HG03196 (cell line): ENCODE results near the gene TPBG.
A peak's percentile ranks its signal among the peaks of the same experiment; 100 is the strongest.
"Not testable (repeated sequence)": the region's sequence is repeated elsewhere in the genome, so short reads cannot be mapped to it uniquely, and the experiment has no call there.

ENCODE experiments used
- ATAC-seq: cut with Tn5 transposase; IDR thresholded peaks from one replicate; pipeline ENCODE4 v1.9.1; 2021; ENCODE audit not compliant: unreplicated experiment

TPBG gene

DNA sequence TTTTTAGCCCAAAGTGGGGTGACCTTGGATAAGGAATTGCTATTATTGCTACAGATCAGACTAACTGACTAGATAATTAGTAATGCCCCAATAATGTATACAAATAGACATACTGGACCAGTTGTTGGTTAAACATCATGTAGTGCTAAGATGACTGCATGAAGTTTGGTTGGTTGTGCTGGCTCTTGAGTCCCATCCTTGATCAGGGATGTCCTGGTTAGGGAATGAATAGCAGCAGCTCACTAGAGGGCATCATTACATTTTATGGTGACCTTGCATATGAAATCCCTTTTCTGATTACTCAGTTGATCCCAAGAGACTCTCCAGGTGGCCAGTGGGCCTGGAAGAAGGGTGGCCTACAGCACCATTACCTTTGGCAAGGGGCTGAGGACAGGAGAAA is 10.9 kb downstream of the TPBG start:
- ATAC-seq = no peak

DNA sequence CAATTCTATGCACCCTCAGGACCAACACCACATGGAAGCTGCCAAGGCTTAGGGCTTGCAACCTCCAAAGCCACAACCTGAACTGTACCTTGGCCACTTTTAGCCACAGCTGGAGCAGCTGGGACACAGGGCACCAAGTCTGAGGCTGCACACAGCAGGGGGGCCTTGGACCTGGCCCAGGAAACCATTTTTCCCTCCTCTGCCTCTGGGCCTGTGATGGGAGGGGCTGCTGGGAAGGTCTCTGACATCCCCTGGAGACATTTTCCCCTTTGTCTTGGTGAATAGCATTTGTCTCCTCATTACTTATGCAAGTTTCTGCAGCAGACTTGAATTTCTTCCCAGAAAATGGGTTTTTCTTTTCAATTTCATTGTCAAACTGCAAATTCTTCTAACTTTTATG is 13.0 kb downstream of the TPBG start:
- ATAC-seq = no peak

DNA sequence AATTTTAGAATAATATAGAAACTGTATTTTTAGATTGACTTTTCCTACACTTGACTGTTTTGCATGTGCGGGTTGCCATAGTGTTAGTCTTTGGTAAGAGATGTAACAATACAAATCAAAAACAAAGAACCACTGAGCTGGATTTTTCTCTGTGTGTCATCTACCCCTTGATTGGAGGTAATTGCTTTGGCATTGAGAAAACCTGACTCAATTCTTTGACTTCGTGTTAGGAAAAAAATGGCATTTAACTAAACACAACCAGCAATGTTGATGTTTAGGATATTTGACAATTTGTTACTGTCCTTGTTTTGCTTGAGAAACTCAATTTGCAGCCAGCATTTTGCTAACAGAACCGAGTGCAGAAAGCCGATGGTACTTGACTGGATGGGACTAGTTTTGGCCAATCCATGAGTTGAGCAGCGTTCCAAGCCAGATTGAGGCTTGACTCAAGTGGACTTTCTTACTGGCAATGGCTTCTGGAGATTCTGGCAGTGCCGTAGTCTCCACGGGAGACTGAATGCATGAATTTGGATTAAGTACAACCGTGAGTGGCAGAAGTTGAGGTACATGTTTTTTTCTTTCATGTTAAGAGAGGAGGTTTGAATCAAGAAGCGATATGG is 17.1 kb downstream of the TPBG start:
- ATAC-seq = no peak

DNA sequence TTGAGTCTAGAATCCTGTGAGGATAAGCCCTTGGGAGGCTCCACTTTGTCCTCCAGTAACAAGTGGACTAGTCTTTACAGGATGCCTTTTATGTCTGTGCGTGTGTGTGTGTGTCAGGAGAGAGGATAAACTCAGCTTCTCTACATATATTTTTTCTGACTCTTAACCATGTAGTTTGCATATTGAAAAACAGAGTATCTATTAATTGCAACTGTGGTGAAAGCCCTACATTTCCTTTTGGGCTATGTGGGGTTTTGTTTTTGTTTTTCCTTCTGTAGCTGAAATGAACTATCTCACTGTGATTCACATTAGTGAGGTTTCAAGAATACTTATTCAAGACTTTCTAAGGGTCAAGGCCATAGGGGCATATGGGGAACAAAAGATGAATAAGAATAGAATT is 17.7 kb downstream of the TPBG start:
- peak; percentile 61 for ATAC-seq

DNA sequence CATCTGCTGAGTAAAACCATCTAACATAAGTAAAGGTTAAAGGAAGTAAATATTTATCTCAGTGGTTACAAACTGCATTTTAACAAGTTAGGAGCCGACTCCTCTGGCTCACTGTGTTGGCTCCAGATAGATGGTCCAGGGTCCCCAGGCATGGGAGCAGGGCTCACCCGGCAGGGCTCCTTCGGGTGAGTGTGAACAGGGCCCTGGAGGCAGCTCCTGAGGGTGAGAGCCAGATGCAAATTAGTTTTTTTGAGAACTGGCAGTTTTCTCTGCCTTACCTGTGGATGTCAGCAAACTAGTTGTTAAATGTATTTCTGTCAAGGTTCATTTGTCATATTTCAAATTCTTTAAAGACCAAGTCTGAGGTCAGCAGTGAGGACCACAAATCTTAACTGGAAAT is 21.5 kb downstream of the TPBG start:
- no peak for ATAC-seq

DNA sequence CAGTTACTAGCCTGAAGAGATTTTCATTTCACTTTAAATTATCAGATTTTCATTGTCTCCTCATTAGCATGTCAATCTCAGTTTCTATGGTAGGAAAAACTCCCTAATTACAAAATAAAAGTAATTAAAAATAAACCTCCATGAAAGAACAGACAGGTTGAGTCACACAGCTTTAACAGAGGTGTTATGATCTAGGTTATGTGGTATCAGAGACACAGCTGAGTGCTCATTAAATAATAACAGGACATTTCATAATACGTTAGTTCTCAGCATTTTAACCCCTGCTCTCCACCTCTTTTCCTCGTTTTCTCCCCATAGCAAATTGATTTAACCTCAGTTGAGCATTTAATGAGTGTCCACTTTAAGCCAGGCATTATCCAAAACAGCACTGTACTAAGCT is 21.9 kb downstream of the TPBG start:
- ATAC-seq = no peak

DNA sequence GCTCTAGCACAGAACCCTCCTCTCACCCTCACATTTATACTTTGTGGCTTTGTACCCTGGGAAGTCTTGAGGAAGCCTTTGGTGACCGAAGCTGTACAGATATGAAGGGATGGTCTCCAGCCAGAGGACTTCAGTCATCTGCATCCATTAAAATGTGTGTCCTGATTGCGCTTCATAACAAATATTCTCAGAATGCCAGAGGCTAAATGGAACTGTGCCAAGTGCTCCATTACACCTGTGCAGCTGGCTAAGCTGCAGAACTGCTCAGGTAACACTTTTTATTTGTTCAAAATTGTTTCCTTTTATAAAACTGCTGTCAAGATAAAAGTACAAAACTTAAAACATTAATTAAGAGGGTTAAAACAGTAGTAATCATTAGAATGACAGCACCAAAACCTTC is 22.3 kb downstream of the TPBG start:
- no peak for ATAC-seq

DNA sequence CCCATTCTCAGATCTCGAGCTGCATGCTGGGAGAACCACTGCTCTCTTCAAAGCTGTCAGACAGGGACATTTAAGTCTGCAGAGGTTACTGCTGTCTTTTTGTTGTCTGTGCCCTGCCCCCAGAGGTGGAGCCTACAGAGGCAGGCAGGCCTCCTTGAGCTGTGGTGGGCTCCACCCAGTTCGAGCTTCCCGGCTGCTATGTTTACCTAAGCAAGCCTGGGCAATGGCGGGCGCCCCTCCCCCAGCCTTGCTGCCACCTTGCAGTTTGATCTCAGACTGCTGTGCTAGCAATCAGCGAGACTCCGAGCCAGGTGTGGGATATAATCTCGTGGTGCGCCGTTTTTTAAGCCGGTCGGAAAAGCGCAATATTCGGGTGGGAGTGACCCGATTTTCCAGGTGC is 31.2 kb downstream of the TPBG start:
- ATAC-seq = not testable (repeated sequence)

DNA sequence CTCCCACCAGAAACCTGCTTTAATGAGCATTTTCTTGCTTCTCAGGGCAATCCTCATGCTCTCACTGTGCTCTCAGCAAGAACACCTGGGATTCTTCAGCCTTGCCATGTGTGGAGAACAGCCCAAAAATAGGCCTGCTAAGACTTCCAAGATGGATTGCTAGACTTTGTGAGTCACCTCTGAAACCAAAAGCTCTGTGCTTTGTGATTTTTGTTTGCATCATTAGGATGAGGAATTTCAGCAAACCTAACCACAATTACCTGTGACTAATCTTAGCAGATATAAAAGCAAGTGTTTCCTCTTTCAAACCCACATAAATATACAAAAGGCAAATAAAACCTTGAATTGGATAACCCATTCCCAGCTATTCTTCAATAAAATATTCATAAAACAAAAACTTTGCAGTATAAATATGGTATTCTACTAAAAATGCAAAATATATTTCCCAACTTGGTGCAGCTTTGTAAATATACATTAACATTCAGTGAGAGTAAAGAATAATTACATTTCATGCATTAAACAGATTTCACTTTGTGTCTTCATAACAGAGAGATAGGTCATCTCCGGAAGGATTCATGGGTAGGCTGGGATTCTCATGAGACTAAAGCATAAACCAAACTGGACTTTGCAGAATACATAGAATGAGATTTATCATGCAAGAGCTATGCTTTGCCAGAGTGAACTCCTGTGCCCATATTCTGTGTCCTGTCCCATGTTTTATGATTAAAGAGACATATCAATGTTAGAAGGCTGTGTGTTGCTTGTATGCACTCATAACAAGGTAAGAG is 33.5 kb downstream of the TPBG start:
- ATAC-seq = no peak

DNA sequence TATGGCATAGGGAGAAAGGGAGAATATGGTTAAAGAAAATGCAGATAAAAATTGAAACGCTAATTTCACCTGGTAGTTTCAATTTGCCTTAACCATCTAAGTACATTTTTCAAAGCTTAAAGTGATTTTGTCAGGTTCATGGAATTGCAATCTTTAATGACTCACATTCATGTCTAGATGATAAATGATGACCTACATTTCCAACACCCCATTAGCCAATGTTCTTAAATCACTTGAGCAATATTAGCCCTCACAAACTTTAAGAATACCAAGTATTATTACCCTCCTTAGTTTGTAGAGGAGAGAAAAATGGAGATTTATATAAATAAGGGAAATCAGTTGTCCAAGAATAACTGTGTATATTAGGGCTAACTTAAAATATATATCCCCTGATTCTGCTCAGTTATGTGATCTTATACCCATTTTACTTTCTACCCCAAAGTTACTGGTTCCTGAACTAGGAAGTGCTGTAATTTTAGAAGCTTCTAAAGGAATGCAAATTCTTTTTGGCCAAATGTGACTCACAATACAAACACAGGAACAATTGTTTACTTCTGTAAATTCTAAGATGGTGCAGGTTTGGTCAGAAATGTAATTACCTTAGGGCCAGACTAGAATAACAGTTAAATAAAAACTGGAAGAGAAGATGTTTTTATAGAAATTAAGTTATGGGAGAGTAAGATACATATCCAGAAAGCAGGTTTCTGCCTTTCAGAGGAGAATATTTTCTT is 34.5 kb downstream of the TPBG start:
- no peak for ATAC-seq

DNA sequence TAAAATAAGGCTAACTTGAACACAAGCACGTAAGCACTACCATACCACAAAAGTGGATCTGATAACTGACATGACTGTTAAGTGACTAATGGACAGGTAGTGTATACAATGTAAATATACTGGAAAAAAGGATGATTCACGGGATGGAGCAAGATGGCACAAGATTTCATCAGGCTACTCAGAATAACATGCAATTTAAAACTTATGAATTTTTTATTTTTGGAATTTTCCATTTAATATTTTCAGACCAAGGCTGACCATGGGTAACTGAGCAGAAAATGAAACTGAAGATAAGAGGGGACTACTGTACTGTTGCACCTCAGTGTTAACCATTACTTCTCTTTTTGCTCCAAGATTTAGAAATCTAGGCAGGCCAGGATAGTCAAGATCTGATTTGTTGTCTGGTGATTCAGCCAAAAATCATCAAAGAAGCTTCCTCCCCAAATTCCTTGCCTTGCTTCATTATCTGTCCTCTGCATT is 45.4 kb downstream of the TPBG start:
- no peak for ATAC-seq

DNA sequence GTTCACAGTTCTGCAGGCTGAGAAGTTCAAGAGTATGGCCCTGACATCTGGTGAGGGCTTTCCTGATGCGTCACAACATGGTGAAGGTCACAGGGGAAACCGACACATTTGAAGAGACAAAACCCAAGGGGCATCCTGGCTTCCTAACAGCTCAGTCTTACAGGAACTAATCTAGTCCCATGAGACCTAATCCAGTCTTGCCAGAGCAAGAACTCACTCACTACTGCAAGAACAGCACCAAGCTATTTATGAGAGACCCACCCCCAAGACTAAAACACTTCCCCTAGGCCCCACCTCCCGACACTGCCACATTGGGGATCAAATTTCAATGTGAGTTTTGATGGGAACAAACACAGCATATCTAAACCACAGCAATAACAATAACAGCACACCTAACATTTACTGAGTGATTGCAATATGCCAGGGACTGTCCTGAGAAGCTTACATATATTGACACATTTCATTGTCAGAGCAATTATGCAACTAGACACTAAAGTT is 46.6 kb downstream of the TPBG start:
- no peak for ATAC-seq

DNA sequence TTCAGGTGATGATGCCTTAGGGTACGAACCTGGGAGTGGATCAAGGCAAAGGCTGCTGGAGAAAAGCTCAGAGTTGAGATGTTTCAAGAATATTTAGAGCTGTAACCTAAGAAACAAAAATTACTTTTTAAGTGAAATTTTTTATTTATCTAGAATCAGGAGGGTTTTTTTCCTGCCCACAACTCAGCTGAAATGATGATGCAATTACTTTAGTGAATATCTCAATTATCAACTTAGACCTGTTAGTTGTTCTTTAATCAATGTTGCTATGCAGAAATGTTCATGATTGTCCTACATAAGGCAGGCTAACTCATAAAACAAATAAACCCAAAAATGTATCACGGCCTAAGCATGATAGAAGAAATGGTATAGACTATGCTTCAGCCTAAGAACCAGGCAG is 50.3 kb downstream of the TPBG start:
- ATAC-seq = no peak

DNA sequence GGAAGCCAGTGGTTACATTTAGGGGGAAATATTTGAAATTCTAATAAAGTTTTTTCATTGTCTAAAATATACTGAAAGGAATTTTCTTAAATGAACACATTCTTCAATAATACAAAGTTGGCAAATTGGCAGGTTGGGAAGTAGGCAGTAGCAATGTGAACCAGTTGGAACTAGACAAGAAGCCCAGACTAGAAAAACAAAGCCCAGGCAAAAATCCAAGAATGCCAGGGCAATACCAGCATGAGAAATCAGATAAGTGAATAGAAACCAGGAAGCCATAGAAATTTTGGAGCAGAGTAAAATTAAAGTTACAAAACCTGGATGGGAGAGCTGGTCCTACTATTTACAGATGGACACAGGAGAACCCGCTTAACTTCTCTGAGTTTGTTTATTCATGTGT is 52.2 kb downstream of the TPBG start:
- ATAC-seq = no peak

DNA sequence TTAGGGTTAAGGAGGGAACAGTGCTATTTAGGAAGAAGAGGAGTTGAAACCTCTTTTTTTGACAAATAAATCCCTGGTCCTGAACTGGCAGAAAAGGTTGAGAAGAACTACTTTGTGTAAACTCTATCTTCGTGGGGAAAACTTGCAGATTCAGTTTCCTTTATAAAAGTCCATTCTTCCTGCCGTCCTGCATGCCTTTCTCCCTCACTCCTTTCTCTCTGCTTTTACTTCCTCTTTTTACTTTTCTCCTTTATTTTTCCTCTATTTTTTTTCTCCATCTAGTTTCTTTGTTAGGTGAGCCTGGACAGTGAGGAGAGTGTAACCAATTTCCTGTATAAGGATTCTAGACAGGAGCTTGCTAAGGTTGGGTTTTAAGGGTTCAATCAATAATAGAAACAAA is 52.7 kb downstream of the TPBG start:
- no peak for ATAC-seq
